ENCODE data around the gene MCC.

- no peak for TF ChIP-seq POLR2A (IDR thresholded peaks at IDR 0.05)
- no peak for TF ChIP-seq CTCF (IDR thresholded peaks at IDR 0.05)
These were observed 331.9 kb downstream of the MCC start for GRCh38 chr5:113156271-113156877.

All from thyroid gland (tissue), 4 donors.